Measurements from ENCODE around the gene CHST9. TPM values are rescaled to one million over a fixed set of nuclear protein-coding genes. Genes with fewer than 3 reads are reported as not detected.
"Not testable (repeated sequence)": the region's sequence is repeated elsewhere in the genome, so short reads cannot be mapped to it uniquely, and the experiment has no call there.

Gene CHST9
- not detected for total RNA-seq
- polyA plus RNA-seq = not detected
- total RNA-seq = not detected

- H3K4me3 Mint-ChIP-seq = no peak within 1 kb of the TSS
- H3K9me3 Mint-ChIP-seq = peaks cover 0 to 24% (median 7%) of the 10 kb centered on the region in 11 donors
- ATAC-seq = no peak
- DNase-seq = no peak
- Histone ChIP-seq H3K36me3 (ENCODE audit: control insufficient read depth in 2 of 3, insufficient read depth in 3 of 3, low read length in 3 of 3) (no peaks in the 10 kb centered on the region), H3K4me1 (ENCODE audit: control insufficient read depth in 2 of 2, insufficient read depth in 2 of 2, low read length in 2 of 2) (no peaks in the 10 kb centered on the region), H3K27ac (ENCODE audit: low read depth, low read length) (no peak within 1 kb of the TSS), H3K9me3 (ENCODE audit: control insufficient read depth in 2 of 3, low read length in 3 of 3) (no peaks in the 10 kb centered on the region), H3K27me3 (ENCODE audit: control insufficient read depth in 2 of 2, insufficient read depth in 2 of 2, low read length in 2 of 2) (no peaks in the 10 kb centered on the region), H3K4me3 (ENCODE audit: low read length) (no peak within 1 kb of the TSS)
- no peak within 1 kb of the TSS for H3K27ac Mint-ChIP-seq
- peaks cover 31 to 39% (median 33%) of the 10 kb centered on the region in 5 donors for H3K27me3 Mint-ChIP-seq
- POLR2A ChIA-PET = no interaction called here
- peaks cover 0 to 6% (median 0%) of the 10 kb centered on the region in 5 donors for H3K36me3 Mint-ChIP-seq
- CTCF ChIA-PET = no interaction called here
- intact Hi-C loops (cut with micrococcal nuclease) = no loop called here
- peaks cover 0 to 5% (median 0%) of the 10 kb centered on the region in 7 donors for H3K4me1 Mint-ChIP-seq
Measured at GRCh38 chr18:27185025-27185763, at the start of gene CHST9. Gene CHST9 (minus strand): TSS chr18:27185308. CDS start chr18:27142809, 42,499 bp downstream.

- CTCF ChIA-PET; DNase-seq; H3K27me3 Mint-ChIP-seq; intact Hi-C loops (cut with micrococcal nuclease); H3K4me1 Mint-ChIP-seq; H3K36me3 Mint-ChIP-seq; H3K27ac Mint-ChIP-seq; H3K27ac ChIP-seq (ENCODE audit: low read depth, low read length); H3K27me3 ChIP-seq (ENCODE audit: control insufficient read depth in 2 of 2, insufficient read depth in 2 of 2, low read length in 2 of 2); ATAC-seq; H3K4me3 ChIP-seq (ENCODE audit: low read length); H3K36me3 ChIP-seq (ENCODE audit: control insufficient read depth in 2 of 3, insufficient read depth in 3 of 3, low read length in 3 of 3); POLR2A ChIA-PET; H3K4me3 Mint-ChIP-seq; H3K4me1 ChIP-seq (ENCODE audit: control insufficient read depth in 2 of 2, insufficient read depth in 2 of 2, low read length in 2 of 2); H3K9me3 ChIP-seq (ENCODE audit: control insufficient read depth in 2 of 3, low read length in 3 of 3): not testable (repeated sequence)
- H3K9me3 Mint-ChIP-seq = peaks cover 0 to 14% (median 3%) of the 10 kb centered on the region in 11 donors
Measured at GRCh38 chr18:27232355-27232754, 47.2 kb upstream of the CHST9 start.

- H3K27me3 Mint-ChIP-seq; H3K4me1 ChIP-seq (ENCODE audit: control insufficient read depth in 2 of 2, insufficient read depth in 2 of 2, low read length in 2 of 2); H3K27me3 ChIP-seq (ENCODE audit: control insufficient read depth in 2 of 2, insufficient read depth in 2 of 2, low read length in 2 of 2); H3K4me3 ChIP-seq (ENCODE audit: low read length); intact Hi-C loops (cut with micrococcal nuclease); DNase-seq; ATAC-seq; H3K27ac Mint-ChIP-seq; H3K4me1 Mint-ChIP-seq; CTCF ChIA-PET; H3K4me3 Mint-ChIP-seq; POLR2A ChIA-PET; H3K9me3 ChIP-seq (ENCODE audit: control insufficient read depth in 2 of 3, low read length in 3 of 3); H3K36me3 Mint-ChIP-seq; H3K36me3 ChIP-seq (ENCODE audit: control insufficient read depth in 2 of 3, insufficient read depth in 3 of 3, low read length in 3 of 3); H3K27ac ChIP-seq (ENCODE audit: low read depth, low read length): not testable (repeated sequence)
- H3K9me3 Mint-ChIP-seq = peaks cover 0 to 14% (median 3%) of the 10 kb centered on the region in 11 donors
Measured at GRCh38 chr18:27231671-27232070, 46.6 kb upstream of the CHST9 start.

- H3K27ac ChIP-seq (ENCODE audit: low read depth, low read length) = not testable (repeated sequence)
Measured at GRCh38 chr18:27231221-27231620, 46.1 kb upstream of the CHST9 start.

GRCh38 chr18:27227721-27228120 lies 42.6 kb upstream of the CHST9 start:
- Histone ChIP-seq H3K4me3 (ENCODE audit: low read length) (no peak overlapping the region), H3K27me3 (ENCODE audit: control insufficient read depth in 2 of 2, insufficient read depth in 2 of 2, low read length in 2 of 2) (no peaks in the 10 kb centered on the region), H3K27ac (ENCODE audit: low read depth, low read length) (no peak overlapping the region), H3K36me3 (ENCODE audit: control insufficient read depth in 2 of 3, insufficient read depth in 3 of 3, low read length in 3 of 3) (no peaks in the 10 kb centered on the region), H3K9me3 (ENCODE audit: control insufficient read depth in 2 of 3, low read length in 3 of 3) (no peaks in the 10 kb centered on the region), H3K4me1 (ENCODE audit: control insufficient read depth in 2 of 2, insufficient read depth in 2 of 2, low read length in 2 of 2) (no peaks in the 10 kb centered on the region)
- H3K9me3 Mint-ChIP-seq = peaks cover 0 to 23% (median 7%) of the 10 kb centered on the region in 11 donors
- H3K27me3 Mint-ChIP-seq = no peaks in the 10 kb centered on the region
- H3K36me3 Mint-ChIP-seq = peaks cover 0 to 6% (median 0%) of the 10 kb centered on the region in 5 donors
- DNase-seq (no peak), ATAC-seq (no peak)
- no peak overlapping the region for H3K27ac Mint-ChIP-seq
- CTCF ChIA-PET = no interaction called here
- intact Hi-C loops (cut with micrococcal nuclease) = no loop called here
- H3K4me1 Mint-ChIP-seq = no peaks in the 10 kb centered on the region
- POLR2A ChIA-PET = no interaction called here
- H3K4me3 Mint-ChIP-seq = no peak overlapping the region

More at GRCh38 chr18:27231221-27231620, 46.1 kb upstream of the CHST9 start:
- H3K9me3 Mint-ChIP-seq = peaks cover 0 to 18% (median 4%) of the 10 kb centered on the region in 11 donors
- ATAC-seq; H3K4me3 ChIP-seq (ENCODE audit: low read length); H3K4me3 Mint-ChIP-seq; H3K27ac Mint-ChIP-seq; H3K36me3 ChIP-seq (ENCODE audit: control insufficient read depth in 2 of 3, insufficient read depth in 3 of 3, low read length in 3 of 3); H3K27me3 ChIP-seq (ENCODE audit: control insufficient read depth in 2 of 2, insufficient read depth in 2 of 2, low read length in 2 of 2); intact Hi-C loops (cut with micrococcal nuclease); H3K9me3 ChIP-seq (ENCODE audit: control insufficient read depth in 2 of 3, low read length in 3 of 3); H3K4me1 Mint-ChIP-seq; POLR2A ChIA-PET; H3K4me1 ChIP-seq (ENCODE audit: control insufficient read depth in 2 of 2, insufficient read depth in 2 of 2, low read length in 2 of 2); DNase-seq; H3K36me3 Mint-ChIP-seq; H3K27me3 Mint-ChIP-seq; CTCF ChIA-PET: not testable (repeated sequence)

- peaks cover 0 to 6% (median 0%) of the 10 kb centered on the region in 5 donors for H3K36me3 Mint-ChIP-seq
- intact Hi-C loops (cut with micrococcal nuclease) = no loop called here
- no peaks in the 10 kb centered on the region for H3K4me1 ChIP-seq (ENCODE audit: control insufficient read depth in 2 of 2, insufficient read depth in 2 of 2, low read length in 2 of 2)
Measured at GRCh38 chr18:27226556-27227075, 41.5 kb upstream of the CHST9 start.

GRCh38 chr18:27225947-27226481 lies 40.9 kb upstream of the CHST9 start:
- peaks cover 0 to 20% (median 8%) of the 10 kb centered on the region in 11 donors for H3K9me3 Mint-ChIP-seq
- H3K27me3 Mint-ChIP-seq = no peaks in the 10 kb centered on the region
- no peak overlapping the region for H3K4me3 Mint-ChIP-seq
- intact Hi-C loops (cut with micrococcal nuclease) = no loop called here
- POLR2A ChIA-PET = no interaction called here
- no peak for DNase-seq
- H3K4me1 Mint-ChIP-seq = no peaks in the 10 kb centered on the region
- no peaks in the 10 kb centered on the region for H3K9me3 ChIP-seq (ENCODE audit: control insufficient read depth in 2 of 3, low read length in 3 of 3)
- H3K27me3 ChIP-seq (ENCODE audit: control insufficient read depth in 2 of 2, insufficient read depth in 2 of 2, low read length in 2 of 2) = no peaks in the 10 kb centered on the region
- H3K27ac ChIP-seq (ENCODE audit: low read depth, low read length) = no peak overlapping the region
- H3K27ac Mint-ChIP-seq = no peak overlapping the region
- H3K36me3 ChIP-seq (ENCODE audit: control insufficient read depth in 2 of 3, insufficient read depth in 3 of 3, low read length in 3 of 3) = no peaks in the 10 kb centered on the region
- H3K36me3 Mint-ChIP-seq = peaks cover 0 to under 1% (median 0%) of the 10 kb centered on the region in 5 donors
- ATAC-seq = no peak
- no peaks in the 10 kb centered on the region for H3K4me1 ChIP-seq (ENCODE audit: control insufficient read depth in 2 of 2, insufficient read depth in 2 of 2, low read length in 2 of 2)
- CTCF ChIA-PET = no interaction called here
- no peak overlapping the region for H3K4me3 ChIP-seq (ENCODE audit: low read length)

More at GRCh38 chr18:27226556-27227075, 41.5 kb upstream of the CHST9 start:
- ATAC-seq (no peak), DNase-seq (no peak)
- Histone ChIP-seq H3K27me3 (ENCODE audit: control insufficient read depth in 2 of 2, insufficient read depth in 2 of 2, low read length in 2 of 2) (no peaks in the 10 kb centered on the region), H3K4me3 (ENCODE audit: low read length) (no peak overlapping the region), H3K36me3 (ENCODE audit: control insufficient read depth in 2 of 3, insufficient read depth in 3 of 3, low read length in 3 of 3) (no peaks in the 10 kb centered on the region), H3K27ac (ENCODE audit: low read depth, low read length) (no peak overlapping the region), H3K9me3 (ENCODE audit: control insufficient read depth in 2 of 3, low read length in 3 of 3) (no peaks in the 10 kb centered on the region)
- H3K27me3 Mint-ChIP-seq = no peaks in the 10 kb centered on the region
- no peaks in the 10 kb centered on the region for H3K4me1 Mint-ChIP-seq
- ChIA-PET CTCF (no interaction called here), POLR2A (no interaction called here)
- no peak overlapping the region for H3K4me3 Mint-ChIP-seq
- H3K9me3 Mint-ChIP-seq = peaks cover 0 to 26% (median 8%) of the 10 kb centered on the region in 11 donors
- no peak overlapping the region for H3K27ac Mint-ChIP-seq

All from naive thymus-derived CD4-positive, alpha-beta T cell (primary cell).